ENCODE data around the gene SMU1. TPM values are rescaled to one million over a fixed set of nuclear protein-coding genes. Genes with fewer than 3 reads are reported as not detected.

SMU1 gene
- total and polyA plus RNA-seq, 2 of the 13 experiments (the other 11 are each of a cell fraction or from before 2014, with no cell fraction given) = 12.9 to 36.6 TPM

- no peak for TF ChIP-seq ZNF225 (CRISPR knock-in tag; IDR thresholded peaks at IDR 0.05)
- 0 out of 2 replicates have a peak, but pooled peaks have one; percentile 31 for TF ChIP-seq ZNF770 (CRISPR knock-in tag; IDR thresholded peaks at IDR 0.05)
- TF ChIP-seq POLR2AphosphoS5 (IDR thresholded peaks at IDR 0.05; ENCODE audit: low read depth, low read length) = peak; percentile 51; the same call in 1 of the 2 replicates
- no peak for TF ChIP-seq TFDP1 (CRISPR knock-in tag; IDR thresholded peaks at IDR 0.05; ENCODE audit: borderline replicate concordance)
- TF ChIP-seq CENPT (CRISPR knock-in tag; IDR thresholded peaks at IDR 0.05; ENCODE audit: low read depth) = no peak
Observed at GRCh38 chr9:33040792-33041431, 35.6 kb downstream of the SMU1 start (continued).

- BruUV-seq (replicated peaks) = no TSS peak
- Histone ChIP-seq H3K4me3 (replicated peaks in 1 of 3; ENCODE audit: insufficient read depth in 1 of 3, low read depth in 2 of 3, low read length in 3 of 3) (no peak overlapping the region), H3K9ac (ENCODE audit: insufficient read depth, low read depth, low read length) (no peak overlapping the region), H3K27ac (ENCODE audit: extremely low read length, insufficient read depth, low read length) (peak overlapping the region; percentile 49), H3K4me2 (ENCODE audit: low read depth, low read length) (peak overlapping the region; percentile 13; the same call in 1 of the 2 replicates), H3K79me2 (ENCODE audit: insufficient read depth, low read length) (peaks cover 68% of the 10 kb centered on the region), H3K4me1 (ENCODE audit: insufficient read depth, low read length) (peaks cover 54% of the 10 kb centered on the region), H3K36me3 (replicated peaks in 1 of 2; ENCODE audit: control insufficient read depth in 1 of 2, insufficient read depth in 2 of 2, low read length in 2 of 2) (peaks cover 25 to 67% of the 10 kb centered on the region in 2 experiments), H3K9me3 (ENCODE audit: low read length) (no peaks in the 10 kb centered on the region), H2AFZ (ENCODE audit: low read length) (no peak overlapping the region), H3K27me3 (ENCODE audit: control insufficient read depth in 1 of 2, insufficient read depth in 2 of 2, low read length in 2 of 2) (no peaks in the 10 kb centered on the region), H4K20me1 (ENCODE audit: insufficient read depth, low read length) (peaks cover 52% of the 10 kb centered on the region)
- 38% methylated on average over 5 of the region's 5 CpGs for WGBS (ENCODE audit: low lambda C conversion rate)
- in situ Hi-C loops (cut with HindIII; ENCODE audit: extremely low pct_ligation_motif_present, low pct_unique_long_range_greater_than_20kb) = no loop called here
- ChIA-PET POLR2A (no interaction called here), CTCF (ENCODE audit: low intra/inter-chr PET ratio, low total read pairs) (no interaction called here)
- intact Hi-C loops (cut with micrococcal nuclease; ENCODE audit: unreplicated experiment) = no loop called here
- FAIRE-seq (peak; percentile 18), DNase-seq (ENCODE audit: low spot score) (peak; percentile 71), ATAC-seq (peak; percentile 62)
- TF ChIP-seq YEATS2 (CRISPR knock-in tag; IDR thresholded peaks at IDR 0.05; ENCODE audit: borderline replicate concordance) (no peak), GATAD2A (CRISPR knock-in tag; IDR thresholded peaks at IDR 0.05) (peak; percentile 61; the same call in 1 of the 2 replicates), ZNF362 (CRISPR knock-in tag; IDR thresholded peaks at IDR 0.05; ENCODE audit: borderline replicate concordance) (peak; percentile 36; the same call in 1 of the 2 replicates), ISL2 (CRISPR knock-in tag; IDR thresholded peaks at IDR 0.05) (peak; percentile 60; the same call in 1 of the 2 replicates), ARID5B (CRISPR knock-in tag; IDR thresholded peaks at IDR 0.05) (peak; percentile 46; the same call in 1 of the 2 replicates), SP2 (CRISPR knock-in tag; IDR thresholded peaks at IDR 0.05) (no peak), PPARG (CRISPR knock-in tag; conservative IDR thresholded peaks at IDR 0.05) (peak; percentile 77), CREB1 (IDR thresholded peaks at IDR 0.05) (no peak), CREB1 (CRISPR knock-in tag; IDR thresholded peaks at IDR 0.05) (peak; percentile 13; the same call in 1 of the 2 replicates)
Observed at GRCh38 chr9:33032865-33033264, 43.6 kb downstream of the SMU1 start.
